Mucosa of gallbladder (tissue), 1 donor: ENCODE measurements around the gene GULP1. TPM values are rescaled to one million over a fixed set of nuclear protein-coding genes. Genes with fewer than 3 reads are reported as not detected.

Experiments
- DNase-seq: peaks from one replicate; pipeline ENCODE4 v3.0.0-alpha.2; 2020; ENCODE audit warnings: low spot score
- total RNA-seq: library from RNA; stranded (reverse); gene quantifications from one replicate; pipeline ENCODE4 v1.2.1, GENCODE V29; 2021
- donor health status: DM: no; HTN: no; CAD: no.

Gene GULP1
- total RNA-seq, 1 donor from 2014 or later: 53.4 TPM

DNA sequence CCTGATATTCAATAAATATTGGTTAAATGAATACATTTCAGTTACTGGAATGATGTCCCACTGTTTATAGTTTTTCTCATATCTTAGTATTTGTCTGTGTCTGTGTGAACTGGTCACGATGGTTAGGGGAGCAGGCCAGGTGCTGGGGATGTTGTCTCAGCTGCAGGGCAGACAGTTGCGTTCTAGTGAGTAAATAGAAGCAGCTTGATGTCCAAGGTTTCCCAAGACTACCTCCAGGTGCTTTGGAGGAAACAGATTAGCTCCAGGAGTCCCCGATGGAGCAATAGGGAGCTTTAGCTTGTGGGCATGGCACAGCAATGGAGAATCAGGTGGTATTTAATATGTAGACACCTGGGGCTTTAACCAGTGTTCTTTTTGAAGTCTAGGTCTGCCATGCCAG, 75.5 kb downstream of the GULP1 start:
- DNase-seq: no peak

DNA sequence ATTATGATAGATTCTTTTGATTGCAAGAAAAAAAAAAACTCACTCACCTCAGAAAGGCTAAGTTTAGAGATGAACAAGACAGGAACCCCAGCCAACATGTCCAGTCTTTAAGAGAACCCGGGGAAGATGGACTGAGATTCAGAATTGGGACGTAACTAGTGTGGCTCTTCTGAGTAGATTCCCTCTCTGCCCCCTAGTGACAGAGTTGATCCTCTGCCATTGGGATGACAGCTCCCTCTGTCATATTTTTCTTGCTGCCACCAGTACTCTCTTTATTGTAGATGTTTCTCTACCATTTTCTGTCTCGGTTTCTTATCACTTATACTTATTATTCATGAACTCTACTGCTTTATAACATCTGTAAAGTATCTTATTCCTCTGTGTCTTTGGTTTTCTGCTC, 77.7 kb downstream of the GULP1 start:
- peak; percentile 28 for DNase-seq

DNA sequence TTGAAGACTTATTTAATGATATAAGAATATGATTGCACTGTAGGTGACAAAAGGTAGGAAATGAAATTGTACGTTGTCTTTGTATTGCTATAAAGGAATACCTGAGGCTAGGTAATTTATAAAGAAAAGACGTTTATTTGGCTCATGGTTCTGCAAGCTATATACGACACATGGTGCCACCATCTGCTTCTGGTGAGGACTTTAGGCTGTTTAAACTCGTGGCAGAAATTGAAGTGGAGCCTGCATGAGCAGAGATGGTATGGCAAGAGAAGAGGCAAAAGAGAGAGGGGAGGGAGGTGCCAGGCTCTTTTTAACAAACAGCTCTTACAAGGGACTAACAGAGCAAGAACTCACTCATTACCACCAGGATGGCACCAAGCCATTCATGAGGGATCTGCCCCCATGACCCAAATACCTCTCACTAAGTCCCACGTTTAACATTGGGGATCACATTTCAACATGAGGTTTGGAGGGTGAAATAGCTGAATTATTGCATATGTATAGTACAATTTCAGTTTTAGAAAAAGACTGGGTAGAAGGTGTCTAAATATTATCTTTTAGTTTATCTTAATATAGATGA, 86.8 kb downstream of the GULP1 start:
- no peak for DNase-seq

DNA sequence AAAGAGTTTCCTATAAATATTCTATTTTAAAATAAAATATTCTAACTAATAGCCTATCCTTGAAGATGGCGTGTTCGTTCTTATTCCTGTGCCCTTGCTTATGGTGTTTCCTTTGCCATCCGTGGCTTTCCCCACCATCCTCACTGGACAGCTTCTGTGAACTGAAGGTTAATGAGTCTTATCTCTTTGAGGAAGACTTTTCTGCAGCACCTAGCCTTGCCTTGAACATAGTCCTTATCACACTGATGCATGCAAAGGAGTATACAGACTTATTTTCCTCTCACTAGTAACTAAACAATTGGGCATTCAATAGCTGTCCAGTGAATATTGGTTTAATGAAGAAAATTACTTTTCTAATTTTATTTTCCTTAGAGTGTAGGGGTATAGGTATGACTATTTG, 88.1 kb downstream of the GULP1 start:
- no peak for DNase-seq

DNA sequence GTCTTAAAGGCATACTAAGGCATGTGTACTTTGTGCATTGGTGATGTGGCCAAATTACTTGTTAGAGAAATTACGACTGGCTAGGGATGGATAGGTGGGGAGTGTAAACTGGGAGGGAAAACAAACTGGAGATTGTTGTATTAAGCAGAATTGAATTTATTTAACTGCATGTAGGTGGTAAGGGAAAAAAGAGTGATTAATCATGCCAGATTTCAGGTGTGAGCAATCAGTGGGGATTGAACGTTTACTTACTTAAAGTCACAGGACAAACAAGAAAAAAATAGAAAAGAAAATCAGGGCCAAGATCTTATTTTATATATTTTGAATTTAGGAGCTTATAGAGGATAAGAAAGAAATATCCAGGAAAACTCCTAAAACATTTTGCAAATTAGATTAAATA, 88.6 kb downstream of the GULP1 start:
- no peak for DNase-seq

DNA sequence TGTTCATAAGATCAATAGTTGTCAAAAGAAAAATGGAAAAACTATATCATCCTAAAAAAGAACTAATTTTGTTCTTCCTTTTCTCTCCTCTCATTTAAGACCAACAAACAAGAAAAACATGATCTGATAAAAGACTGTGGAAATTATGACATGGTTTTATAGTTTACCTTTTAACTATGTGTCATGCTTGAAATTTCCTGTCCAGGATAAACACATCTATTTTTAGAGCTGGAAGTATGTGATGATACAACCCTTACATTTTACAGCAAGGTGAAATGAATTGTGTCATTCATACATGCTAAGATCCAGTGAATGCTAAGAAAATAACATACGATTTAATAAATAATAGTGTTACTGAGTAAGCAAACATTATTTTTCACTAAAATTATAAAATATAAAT, 89.9 kb downstream of the GULP1 start:
- no peak for DNase-seq

DNA sequence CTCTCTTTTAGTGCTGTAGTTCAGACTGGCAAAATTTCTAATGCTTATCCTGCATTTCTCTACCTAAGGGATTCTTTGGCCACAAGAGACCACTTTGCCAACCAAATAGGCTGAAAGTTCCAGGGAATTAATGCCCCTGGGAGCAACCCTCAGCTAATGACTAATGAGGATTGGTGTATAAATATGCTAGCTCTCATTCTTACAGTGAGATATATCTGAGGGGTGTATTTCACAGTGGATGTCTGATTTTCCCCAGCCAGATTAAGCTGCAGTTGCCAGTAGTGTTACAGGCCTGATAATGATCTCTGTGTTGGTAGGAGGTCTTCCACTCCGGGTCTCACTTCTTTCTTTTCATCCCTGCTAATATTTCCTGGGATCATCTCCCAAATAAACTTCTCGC, 90.4 kb downstream of the GULP1 start:
- no peak for DNase-seq

DNA sequence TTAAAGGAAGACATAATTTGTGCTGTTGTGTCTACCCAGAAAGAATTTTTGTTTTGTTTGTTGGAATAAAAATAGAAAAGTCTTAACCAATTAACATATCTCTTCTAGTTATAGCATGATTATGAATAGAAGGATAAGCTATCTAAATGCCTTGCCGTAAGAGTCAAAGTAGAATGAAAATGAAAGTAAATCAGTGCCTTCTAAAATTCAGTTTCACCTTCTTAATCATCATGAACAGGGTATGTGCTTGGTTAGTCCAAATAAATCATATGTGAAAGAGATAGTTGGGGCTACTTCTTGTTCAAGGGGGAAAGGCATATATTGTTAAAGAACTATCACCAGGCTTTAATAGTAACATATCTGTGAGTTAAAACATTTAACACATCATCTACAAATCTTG, 91.5 kb downstream of the GULP1 start:
- DNase-seq: no peak

DNA sequence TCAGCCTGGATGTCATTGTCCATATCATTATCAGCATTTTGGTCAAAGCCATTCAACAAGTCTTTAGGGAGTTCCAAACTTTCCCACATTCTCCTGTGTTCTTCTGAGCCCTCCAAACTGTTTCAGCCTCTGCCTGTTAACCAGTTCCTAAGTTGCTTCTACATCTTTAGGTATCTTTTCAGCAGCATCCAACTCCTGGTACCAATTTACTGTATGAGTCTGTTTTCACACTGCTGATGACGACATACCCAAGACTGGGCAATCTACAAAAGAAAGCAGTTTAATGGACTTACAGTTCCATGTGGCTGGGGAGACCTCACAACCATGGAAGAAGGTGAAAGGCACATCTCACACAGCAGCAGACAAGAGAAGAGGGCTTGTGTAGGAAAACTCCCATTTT, 94.2 kb downstream of the GULP1 start:
- DNase-seq: no peak

DNA sequence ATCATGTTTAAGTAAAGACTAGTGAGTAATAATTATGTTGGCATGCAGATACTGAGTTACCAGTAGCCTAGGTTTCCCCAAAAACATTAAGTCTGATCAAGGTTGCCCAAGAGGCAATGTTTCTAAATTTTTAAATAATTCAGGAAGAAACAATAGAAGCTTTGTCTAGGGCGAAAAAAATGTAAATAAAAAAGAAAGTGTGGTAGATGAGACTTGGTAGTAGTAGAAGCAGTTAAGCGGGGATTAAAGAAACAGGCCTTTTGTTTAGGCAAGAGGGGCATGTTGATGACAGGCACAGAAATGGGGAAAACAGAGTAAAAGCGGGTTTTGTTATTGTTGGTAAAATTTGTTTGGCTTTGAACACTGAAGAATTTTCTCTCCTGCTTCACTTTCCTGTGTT, 97.2 kb downstream of the GULP1 start:
- no peak for DNase-seq

DNA sequence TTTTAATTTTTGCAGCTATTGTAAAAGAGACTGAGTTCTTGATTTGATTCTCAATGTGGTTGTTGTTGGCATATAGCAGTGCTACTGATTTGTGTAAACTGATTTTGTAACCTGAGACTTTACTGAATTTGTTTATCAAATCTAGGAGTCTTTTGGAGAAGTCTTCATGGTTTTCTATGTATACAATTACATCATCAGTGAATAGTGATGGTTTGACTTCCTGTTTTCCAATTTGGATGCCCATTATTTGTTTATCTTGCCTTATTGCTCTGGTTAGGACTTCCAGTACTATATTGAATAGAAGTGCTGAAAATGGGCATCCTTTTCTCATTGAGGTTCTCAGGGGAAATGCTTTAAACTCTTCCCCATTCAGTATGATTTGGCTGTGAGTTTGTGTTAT, 99.7 kb downstream of the GULP1 start:
- DNase-seq: no peak

DNA sequence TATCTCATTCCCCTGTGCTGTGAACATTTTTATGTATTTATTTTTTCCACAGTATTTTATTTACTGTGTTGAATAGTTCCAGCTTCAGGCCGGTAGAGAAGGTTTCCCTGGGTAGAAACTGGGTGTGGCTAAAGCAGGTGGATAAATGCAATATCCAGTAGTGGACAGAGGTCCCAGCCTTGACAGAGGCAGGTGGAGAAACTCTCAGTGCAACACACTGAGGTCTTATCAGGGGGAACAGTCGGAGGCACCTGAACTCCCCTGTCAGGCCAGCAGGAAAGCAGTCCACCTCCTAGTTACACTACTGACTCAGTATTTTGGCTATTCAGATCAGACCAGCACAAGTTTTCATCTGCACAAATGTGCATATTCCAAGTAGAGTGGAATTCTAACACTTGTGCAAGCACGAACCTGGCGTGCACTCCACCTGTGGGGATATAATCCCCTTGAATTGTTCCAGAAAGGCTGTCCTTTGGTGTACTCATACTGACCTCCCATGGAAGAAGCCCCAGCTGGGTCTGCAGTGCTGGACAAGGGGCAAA, 103.3 kb downstream of the GULP1 start:
- DNase-seq: no peak

DNA sequence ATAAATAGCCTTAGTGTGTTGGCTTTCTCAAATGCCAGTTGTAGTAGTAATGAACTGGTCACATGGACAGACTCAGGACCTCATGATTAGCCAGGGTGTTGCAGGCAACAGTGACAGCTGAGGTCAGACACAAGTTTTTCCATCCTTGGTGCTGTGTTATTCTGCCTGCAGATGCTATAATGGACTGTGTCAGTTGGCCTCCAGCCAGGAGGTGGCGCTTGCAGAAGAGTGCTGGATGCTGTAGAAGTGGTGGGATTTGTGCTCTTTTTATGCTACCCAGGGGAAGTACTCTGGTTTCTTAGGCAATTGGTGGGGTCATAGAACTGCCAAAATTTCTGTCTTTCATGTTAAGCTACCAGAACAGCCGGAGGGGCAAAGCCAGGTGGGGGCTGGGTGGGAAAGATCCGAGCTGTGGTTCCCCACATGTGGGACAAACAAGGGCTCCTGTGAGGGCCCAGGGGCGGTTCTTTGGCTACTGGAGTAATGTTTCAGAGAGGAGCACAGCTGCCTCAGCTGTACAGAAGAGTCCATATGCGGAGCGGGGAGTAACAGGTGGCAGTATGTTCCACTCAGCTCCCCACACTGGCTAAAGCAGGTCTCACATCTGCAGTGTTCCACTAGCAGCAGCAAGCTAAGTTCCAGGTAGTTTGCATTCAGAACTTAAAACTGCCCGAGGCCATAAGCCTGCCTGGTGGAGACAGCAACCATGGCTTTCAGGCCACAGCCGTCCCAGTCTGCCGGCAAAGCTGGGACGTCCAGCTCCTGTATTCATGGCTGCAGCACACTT, 104.4 kb downstream of the GULP1 start:
- no peak for DNase-seq

DNA sequence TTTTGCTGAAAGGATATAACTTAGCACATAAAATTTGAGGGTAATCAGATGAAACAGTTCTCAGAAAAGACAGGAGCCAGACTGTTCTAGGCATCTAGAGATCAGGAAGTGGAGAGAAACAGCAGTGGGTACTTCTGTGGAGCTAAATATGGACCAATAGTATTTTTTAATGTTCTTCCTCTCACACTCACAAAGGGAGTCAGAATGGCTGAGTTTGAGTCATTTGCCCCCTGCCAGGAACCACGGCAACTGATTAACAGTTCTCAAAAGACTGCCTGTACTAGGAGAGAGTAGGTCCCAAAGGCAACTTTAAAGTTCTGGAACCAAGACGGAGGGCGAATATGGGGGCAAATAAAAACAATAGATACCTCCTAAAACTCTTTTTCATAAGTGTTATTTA, 107.5 kb downstream of the GULP1 start:
- no peak for DNase-seq

DNA sequence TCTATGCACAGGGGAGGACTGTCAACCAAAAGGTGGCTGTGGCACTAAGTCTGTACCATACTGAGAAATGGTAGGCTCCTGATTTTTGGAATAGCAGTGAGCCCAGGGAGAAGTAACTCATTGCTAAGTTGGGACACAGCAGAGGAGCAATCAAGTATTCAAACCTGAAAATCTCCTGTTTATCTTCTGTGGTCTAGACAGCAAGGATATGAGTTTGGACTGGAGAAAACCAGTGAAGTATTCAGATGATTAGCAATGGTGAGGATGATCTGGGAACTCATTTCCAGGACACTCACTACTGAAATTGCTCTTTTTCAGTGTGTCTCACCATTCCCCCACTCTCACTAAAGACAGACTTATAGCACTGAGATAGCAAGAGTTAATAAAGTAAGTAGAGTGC, 112.0 kb downstream of the GULP1 start:
- no peak for DNase-seq

DNA sequence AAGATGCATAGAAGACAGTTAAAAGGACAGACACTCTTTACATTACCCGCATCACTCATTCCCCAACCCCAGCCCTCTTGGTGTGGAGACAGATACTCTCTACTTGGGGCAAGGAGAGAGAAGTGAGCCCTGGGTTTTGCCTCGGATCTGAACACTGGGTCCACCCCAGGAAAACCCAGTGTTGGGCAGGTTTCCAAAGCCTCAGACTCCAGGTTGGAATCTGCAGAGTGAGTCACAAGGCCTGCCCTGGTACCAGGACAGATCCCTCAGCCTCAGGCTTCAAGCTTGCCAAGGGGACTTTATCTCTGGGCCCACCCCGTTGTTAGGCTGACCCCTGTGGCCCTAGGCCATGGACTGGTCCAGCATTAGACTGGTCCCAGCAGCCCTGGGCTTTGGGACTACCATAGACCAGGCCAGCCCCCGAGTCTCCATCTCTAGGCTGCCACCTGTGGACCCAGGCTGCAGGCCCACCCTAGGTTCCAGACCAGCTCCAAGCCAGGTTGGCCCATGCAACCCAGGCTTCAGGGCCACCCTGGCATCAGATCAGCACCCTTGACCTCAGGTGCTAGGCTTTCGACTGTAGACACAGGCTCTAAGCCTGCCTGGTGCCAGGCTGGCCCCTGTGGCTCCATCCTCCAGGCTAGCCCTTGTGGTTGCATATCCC, 112.8 kb downstream of the GULP1 start:
- DNase-seq: no peak

DNA sequence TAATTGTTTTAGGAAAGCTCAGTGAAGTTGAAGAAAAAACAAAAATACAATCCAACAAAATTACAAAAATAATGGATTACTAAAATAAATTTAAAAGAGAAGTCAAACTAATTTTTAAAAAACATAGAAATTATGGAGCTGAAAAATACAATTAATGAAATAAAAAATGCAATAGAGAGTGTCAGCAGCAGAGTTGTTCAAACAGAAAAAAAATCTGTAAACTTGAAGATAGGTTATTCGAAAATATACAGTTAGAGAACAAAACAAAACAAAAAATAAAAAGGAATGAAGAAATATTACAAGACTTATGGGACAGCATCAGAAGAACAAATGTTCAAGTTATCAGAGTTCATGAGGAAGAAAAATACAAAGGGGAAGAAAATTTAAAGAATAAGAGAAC, 114.7 kb downstream of the GULP1 start:
- no peak for DNase-seq

DNA sequence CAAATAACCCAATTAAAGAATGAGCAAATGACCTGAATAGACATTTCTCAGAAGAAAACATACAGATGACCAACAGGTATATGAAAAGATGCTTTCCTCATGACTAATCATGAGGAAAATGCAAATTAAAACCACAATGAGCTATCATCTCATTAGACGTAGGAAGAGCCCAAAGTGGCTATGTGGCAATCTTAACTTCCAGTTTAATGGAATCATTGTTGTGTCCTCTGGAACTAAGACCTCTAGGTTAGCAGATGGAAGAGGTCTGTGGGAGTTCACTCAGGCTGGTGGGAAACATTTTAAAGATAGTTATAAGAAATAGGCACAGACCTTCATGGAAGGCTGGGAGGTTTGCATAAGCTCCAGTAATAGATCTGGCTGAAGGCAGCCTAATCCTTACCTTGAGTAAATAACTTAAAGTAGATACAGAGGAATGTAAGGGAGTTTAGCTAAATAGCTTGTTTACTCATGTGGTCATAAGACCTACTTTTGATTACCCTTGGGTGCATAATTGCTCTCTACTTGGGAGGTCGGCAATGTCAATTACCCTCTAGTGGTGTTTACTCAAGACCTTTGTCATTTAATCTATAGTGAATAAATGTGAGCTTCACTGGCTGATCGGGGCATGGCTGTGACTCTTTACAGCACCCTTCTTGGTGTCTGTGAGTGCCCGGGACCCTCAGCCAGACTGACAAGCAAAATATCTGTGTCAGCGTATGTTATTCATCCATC, 119.0 kb downstream of the GULP1 start:
- DNase-seq: no peak

DNA sequence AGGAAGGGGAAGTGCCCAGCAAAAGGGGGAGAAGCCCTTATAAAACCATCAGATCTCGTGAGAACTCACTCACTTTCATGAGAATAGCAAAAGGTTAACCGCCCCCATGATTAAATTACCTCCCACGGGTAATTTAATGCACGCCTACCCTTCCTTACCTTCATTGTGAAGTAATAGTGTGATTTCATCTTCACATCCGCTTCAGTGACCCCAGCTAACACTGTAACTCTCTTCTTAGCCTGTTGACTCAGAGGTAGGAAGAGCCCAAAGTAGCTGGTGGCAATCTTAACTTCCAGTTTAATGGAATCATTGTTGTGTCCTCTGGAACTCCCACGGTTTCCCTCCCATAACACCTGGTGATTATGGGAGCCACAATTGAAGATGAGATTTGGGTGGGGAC, 120.5 kb downstream of the GULP1 start:
- DNase-seq: no peak

DNA sequence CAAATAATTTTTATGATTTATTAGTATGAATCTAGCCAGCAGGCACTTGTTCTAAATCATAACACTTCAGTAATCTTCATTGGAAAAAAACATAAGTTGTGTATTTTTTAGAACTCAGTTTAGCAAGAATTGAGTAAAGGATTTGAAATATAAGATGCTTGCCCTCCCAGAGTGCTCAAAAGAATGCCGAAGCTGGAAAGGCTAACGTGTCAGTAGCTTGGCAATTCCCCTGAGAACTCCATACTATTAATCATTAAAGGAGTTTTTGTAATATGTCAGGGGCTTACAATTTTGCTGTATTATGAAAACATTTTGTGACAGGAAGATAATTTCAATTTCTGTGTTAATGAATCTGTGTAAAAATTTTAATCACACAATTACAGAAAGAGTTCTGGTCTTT, 122.7 kb downstream of the GULP1 start:
- no peak for DNase-seq

DNA sequence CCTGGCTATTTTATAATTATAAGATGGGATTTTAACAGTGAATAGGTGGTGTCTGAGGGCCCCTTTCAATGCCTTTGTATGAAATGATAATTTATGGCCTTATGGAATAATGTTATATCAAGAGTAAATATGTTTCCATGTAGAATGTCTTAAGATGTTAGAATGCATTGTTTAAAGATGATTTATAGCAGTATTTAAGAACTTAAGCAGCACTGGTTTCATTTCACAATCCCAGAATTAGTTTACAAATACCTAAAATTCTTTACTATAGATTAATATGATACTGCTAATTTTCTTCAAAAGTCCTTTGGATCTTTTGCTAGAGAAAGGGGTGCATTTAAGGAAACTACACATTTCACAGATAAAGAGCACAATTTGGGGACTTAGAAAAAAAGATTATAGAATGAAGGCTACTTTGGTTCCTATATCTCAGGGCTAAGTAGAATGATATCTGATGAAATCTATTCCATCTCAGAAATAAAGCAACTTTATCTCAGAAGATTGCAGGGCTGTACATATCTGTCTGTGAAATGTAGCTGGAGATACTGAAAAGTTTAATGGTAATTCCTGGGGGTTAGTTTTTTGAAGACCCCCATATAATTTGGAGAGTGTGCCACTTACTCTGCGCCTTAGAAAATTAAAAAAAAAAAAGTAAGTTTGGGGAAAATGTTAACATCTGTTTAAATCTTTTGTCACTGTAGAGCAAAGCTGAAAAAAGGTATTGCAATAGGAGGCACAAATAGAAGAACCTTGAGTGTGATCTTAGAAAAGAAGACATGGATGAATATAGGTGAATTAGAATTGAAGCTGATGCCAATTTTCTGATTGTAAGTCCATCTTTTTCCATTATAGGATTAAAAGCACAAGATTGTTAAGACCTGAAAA, 123.4 kb downstream of the GULP1 start:
- DNase-seq: no peak

DNA sequence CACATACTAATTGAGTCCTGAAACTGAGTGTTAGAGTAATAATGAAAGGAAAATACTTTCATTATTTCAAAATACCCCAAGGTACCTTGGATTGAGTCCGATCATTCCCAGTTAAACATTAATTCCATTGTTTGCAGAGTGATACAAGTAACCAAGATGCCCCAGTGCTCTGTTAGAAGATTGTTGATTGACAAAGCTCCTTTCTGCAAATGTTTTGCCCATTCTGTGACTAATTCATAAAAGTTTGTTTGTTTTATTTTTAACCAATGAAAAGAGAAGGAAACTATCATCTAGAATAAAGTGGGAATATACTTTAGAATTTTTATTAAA, 124.0 kb downstream of the GULP1 start:
- no peak for DNase-seq
